Activated T-cell treated with anti-CD3 and anti-CD28 coated beads, Interleukin-2, amount 50 U/mL, for 4 hours (primary cell): ENCODE data around the gene OCIAD1. TPM values are rescaled to one million over a fixed set of nuclear protein-coding genes. Genes with fewer than 3 reads are reported as not detected.
A peak's percentile ranks its signal among the peaks of the same experiment; 100 is the strongest.
"Not testable (repeated sequence)": the region's sequence is repeated elsewhere in the genome, so short reads cannot be mapped to it uniquely, and the experiment has no call there.

Experiments
- ATAC-seq, 2 donors: fragments of 200-7000 bp; cut with Tn5 transposase; one replicate each; pipeline ENCODE4 v1.10.0; 2021
- DNase-seq: peaks from one replicate; pipeline ENCODE4 v3.0.0-alpha.2; 2020
- H3K27me3 Mint-ChIP-seq: one replicate; pipeline ENCODE4 v1.8.0; 2021; ENCODE audit warnings: low read depth, mixed read lengths
- H3K36me3 Mint-ChIP-seq: one replicate; pipeline ENCODE4 v1.8.0; 2022; ENCODE audit warnings: mixed read lengths; ENCODE audit not compliant: insufficient read depth
- H3K4me1 Mint-ChIP-seq: one replicate; pipeline ENCODE4 v1.8.0; 2021; ENCODE audit warnings: low read depth, mixed read lengths
- H3K4me3 Mint-ChIP-seq: one replicate; pipeline ENCODE4 v1.8.0; 2021; ENCODE audit warnings: mild to moderate bottlenecking, moderate library complexity, mixed read lengths
- H3K9me3 Mint-ChIP-seq: one replicate; pipeline ENCODE4 v1.8.0; 2021; ENCODE audit warnings: mixed read lengths
- total RNA-seq, 3 donors: library from RNA; stranded (reverse); gene quantifications; one replicate each; pipeline ENCODE4 v1.2.1, GENCODE V29; 2021

Gene OCIAD1
- 100 to 1,000 TPM; 106 to 120 (median 116) TPM for total RNA-seq

GRCh38 chr4:48830706-48831531, at the start of gene OCIAD1:
OCIAD1 (plus strand) TSS chr4:48831088; CDS start chr4:48832625, 1,537 bp downstream.
- peaks cover 11% of the 10 kb centered on the region for H3K36me3 Mint-ChIP-seq
- no peaks in the 10 kb centered on the region for H3K9me3 Mint-ChIP-seq
- no peaks in the 10 kb centered on the region for H3K27me3 Mint-ChIP-seq
- DNase-seq = peak; percentile 89
- ATAC-seq = peak; percentile 97
- H3K4me1 Mint-ChIP-seq = peaks cover 24% of the 10 kb centered on the region
- peak within 1 kb of the TSS; percentile 100 for H3K4me3 Mint-ChIP-seq

- no peak for ATAC-seq
- no peaks in the 10 kb centered on the region for H3K9me3 Mint-ChIP-seq
- DNase-seq = no peak
- no peaks in the 10 kb centered on the region for H3K36me3 Mint-ChIP-seq
- peaks cover 27% of the 10 kb centered on the region for H3K4me1 Mint-ChIP-seq
- H3K4me3 Mint-ChIP-seq = no peak overlapping the region
- no peaks in the 10 kb centered on the region for H3K27me3 Mint-ChIP-seq
Measured at GRCh38 chr4:48781968-48782367, 48.9 kb upstream of the OCIAD1 start.

- Mint-ChIP-seq H3K27me3 (no peaks in the 10 kb centered on the region), H3K36me3 (no peaks in the 10 kb centered on the region), H3K4me3 (no peak overlapping the region), H3K4me1 (peaks cover 11% of the 10 kb centered on the region), H3K9me3 (no peaks in the 10 kb centered on the region)
- DNase-seq = no peak
- no peak for ATAC-seq
Measured at GRCh38 chr4:48785302-48785701, 45.6 kb upstream of the OCIAD1 start.

GRCh38 chr4:48786549-48786948, 44.3 kb upstream of the OCIAD1 start:
- H3K9me3 Mint-ChIP-seq = no peaks in the 10 kb centered on the region
- H3K27me3 Mint-ChIP-seq = no peaks in the 10 kb centered on the region
- H3K4me1 Mint-ChIP-seq = peaks cover 4% of the 10 kb centered on the region
- no peak for DNase-seq
- ATAC-seq = no peak
- H3K4me3 Mint-ChIP-seq = no peak overlapping the region
- H3K36me3 Mint-ChIP-seq = no peaks in the 10 kb centered on the region

GRCh38 chr4:48787056-48787455, 43.8 kb upstream of the OCIAD1 start:
- Mint-ChIP-seq H3K36me3 (no peaks in the 10 kb centered on the region), H3K27me3 (no peaks in the 10 kb centered on the region), H3K9me3 (no peaks in the 10 kb centered on the region), H3K4me3 (no peak overlapping the region), H3K4me1 (peaks cover 2% of the 10 kb centered on the region)
- no peak for DNase-seq
- no peak for ATAC-seq

GRCh38 chr4:48790561-48790960, 40.3 kb upstream of the OCIAD1 start:
- no peaks in the 10 kb centered on the region for H3K36me3 Mint-ChIP-seq
- no peak overlapping the region for H3K4me3 Mint-ChIP-seq
- peaks cover 4% of the 10 kb centered on the region for H3K4me1 Mint-ChIP-seq
- ATAC-seq (no peak), DNase-seq (no peak)
- H3K27me3 Mint-ChIP-seq = no peaks in the 10 kb centered on the region
- no peaks in the 10 kb centered on the region for H3K9me3 Mint-ChIP-seq

GRCh38 chr4:48791313-48791712, 39.6 kb upstream of the OCIAD1 start:
- Mint-ChIP-seq H3K9me3 (no peaks in the 10 kb centered on the region), H3K27me3 (no peaks in the 10 kb centered on the region), H3K36me3 (no peaks in the 10 kb centered on the region), H3K4me1 (peaks cover 4% of the 10 kb centered on the region), H3K4me3 (no peak overlapping the region)
- no peak for ATAC-seq
- no peak for DNase-seq

GRCh38 chr4:48792348-48793006, 38.4 kb upstream of the OCIAD1 start:
- Mint-ChIP-seq H3K9me3 (no peaks in the 10 kb centered on the region), H3K36me3 (no peaks in the 10 kb centered on the region), H3K4me3 (no peak overlapping the region), H3K27me3 (no peaks in the 10 kb centered on the region), H3K4me1 (peaks cover 4% of the 10 kb centered on the region)
- ATAC-seq = peak; percentile 23 to 48
- DNase-seq = peak; percentile 7

GRCh38 chr4:48795108-48795507, 35.8 kb upstream of the OCIAD1 start:
- H3K9me3 Mint-ChIP-seq = no peaks in the 10 kb centered on the region
- peaks cover 4% of the 10 kb centered on the region for H3K4me1 Mint-ChIP-seq
- ATAC-seq (no peak), DNase-seq (no peak)
- H3K27me3 Mint-ChIP-seq = no peaks in the 10 kb centered on the region
- H3K36me3 Mint-ChIP-seq = no peaks in the 10 kb centered on the region
- H3K4me3 Mint-ChIP-seq = no peak overlapping the region

GRCh38 chr4:48796191-48796926, 34.5 kb upstream of the OCIAD1 start:
- DNase-seq = no peak
- no peaks in the 10 kb centered on the region for H3K27me3 Mint-ChIP-seq
- ATAC-seq = no peak
- H3K4me1 Mint-ChIP-seq = peaks cover 4% of the 10 kb centered on the region
- H3K9me3 Mint-ChIP-seq = no peaks in the 10 kb centered on the region
- H3K4me3 Mint-ChIP-seq = no peak overlapping the region
- H3K36me3 Mint-ChIP-seq = no peaks in the 10 kb centered on the region

GRCh38 chr4:48796927-48797679, 33.8 kb upstream of the OCIAD1 start:
- H3K9me3 Mint-ChIP-seq = no peaks in the 10 kb centered on the region
- no peaks in the 10 kb centered on the region for H3K36me3 Mint-ChIP-seq
- no peak overlapping the region for H3K4me3 Mint-ChIP-seq
- ATAC-seq (no peak), DNase-seq (no peak)
- H3K4me1 Mint-ChIP-seq = peaks cover 4% of the 10 kb centered on the region
- no peaks in the 10 kb centered on the region for H3K27me3 Mint-ChIP-seq

GRCh38 chr4:48798117-48798516, 32.8 kb upstream of the OCIAD1 start:
- H3K4me1 Mint-ChIP-seq = no peaks in the 10 kb centered on the region
- no peak for DNase-seq
- H3K36me3 Mint-ChIP-seq = no peaks in the 10 kb centered on the region
- ATAC-seq = no peak
- no peak overlapping the region for H3K4me3 Mint-ChIP-seq
- H3K27me3 Mint-ChIP-seq = no peaks in the 10 kb centered on the region
- H3K9me3 Mint-ChIP-seq = no peaks in the 10 kb centered on the region

- Mint-ChIP-seq H3K9me3 (no peaks in the 10 kb centered on the region), H3K36me3 (no peaks in the 10 kb centered on the region), H3K4me1 (no peaks in the 10 kb centered on the region), H3K4me3 (no peak overlapping the region), H3K27me3 (no peaks in the 10 kb centered on the region)
- DNase-seq = no peak
- ATAC-seq = no peak
Measured at GRCh38 chr4:48799157-48799556, 31.7 kb upstream of the OCIAD1 start.

- DNase-seq, H3K4me1 Mint-ChIP-seq, H3K27me3 Mint-ChIP-seq, H3K4me3 Mint-ChIP-seq, ATAC-seq, H3K36me3 Mint-ChIP-seq, H3K9me3 Mint-ChIP-seq: not testable (repeated sequence)
Measured at GRCh38 chr4:48800155-48800554, 30.7 kb upstream of the OCIAD1 start.
